Keratinocyte (primary cell): Measurements from ENCODE around the gene TMEM240.

Source experiments
- EZH2 ChIP-seq: IDR thresholded peaks from one replicate; pipeline ENCODE4 v1.6.1; 2012; ENCODE audit warnings: inconsistent platforms, mild to moderate bottlenecking, low read length, moderate library complexity
- TF ChIP-seq, protein P1 (sequence below), 3 experiments: IDR thresholded peaks in 1 of 3; conservative IDR thresholded peaks in 1 of 3; optimal IDR thresholded peaks in 1 of 3; 2 replicates in 2 of 3; 3 replicates in 1 of 3; pipeline versions ENCODE3 to v1.5.1; 2011; ENCODE audit warnings: low read length in 3 of 3, mild to moderate bottlenecking in 3 of 3, moderate library complexity in 2 of 3, control low read depth in 1 of 3, inconsistent platforms in 1 of 3; ENCODE audit not compliant: insufficient read depth in 2 of 3; ENCODE audit errors: extremely low read depth in 1 of 3

DNA sequence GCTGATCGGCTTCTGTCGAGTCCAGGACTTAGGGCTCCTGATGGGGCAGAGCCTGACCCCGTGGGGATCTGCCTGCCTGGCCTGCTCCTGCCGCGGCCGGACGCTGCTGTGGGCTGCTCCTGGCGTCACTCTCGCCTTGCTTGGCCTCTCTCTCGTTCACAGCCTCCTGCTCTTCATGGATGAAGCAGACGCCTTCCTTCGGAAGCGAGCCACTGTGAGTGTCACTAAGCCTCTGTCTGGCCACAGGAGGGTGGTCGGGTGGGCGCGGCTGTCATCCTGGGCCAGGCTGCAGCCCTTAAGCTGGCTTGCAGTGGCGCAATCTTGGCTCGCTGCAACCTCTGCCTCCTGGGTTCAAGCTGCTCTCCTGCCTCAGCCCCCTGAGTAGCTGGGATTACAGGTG lies 52.7 kb downstream of the TMEM240 start:
- TF ChIP-seq, protein P1, sequence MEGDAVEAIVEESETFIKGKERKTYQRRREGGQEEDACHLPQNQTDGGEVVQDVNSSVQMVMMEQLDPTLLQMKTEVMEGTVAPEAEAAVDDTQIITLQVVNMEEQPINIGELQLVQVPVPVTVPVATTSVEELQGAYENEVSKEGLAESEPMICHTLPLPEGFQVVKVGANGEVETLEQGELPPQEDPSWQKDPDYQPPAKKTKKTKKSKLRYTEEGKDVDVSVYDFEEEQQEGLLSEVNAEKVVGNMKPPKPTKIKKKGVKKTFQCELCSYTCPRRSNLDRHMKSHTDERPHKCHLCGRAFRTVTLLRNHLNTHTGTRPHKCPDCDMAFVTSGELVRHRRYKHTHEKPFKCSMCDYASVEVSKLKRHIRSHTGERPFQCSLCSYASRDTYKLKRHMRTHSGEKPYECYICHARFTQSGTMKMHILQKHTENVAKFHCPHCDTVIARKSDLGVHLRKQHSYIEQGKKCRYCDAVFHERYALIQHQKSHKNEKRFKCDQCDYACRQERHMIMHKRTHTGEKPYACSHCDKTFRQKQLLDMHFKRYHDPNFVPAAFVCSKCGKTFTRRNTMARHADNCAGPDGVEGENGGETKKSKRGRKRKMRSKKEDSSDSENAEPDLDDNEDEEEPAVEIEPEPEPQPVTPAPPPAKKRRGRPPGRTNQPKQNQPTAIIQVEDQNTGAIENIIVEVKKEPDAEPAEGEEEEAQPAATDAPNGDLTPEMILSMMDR (optimal IDR thresholded peaks at IDR 0.05 in 1 of 3, IDR thresholded peaks at IDR 0.05 in 1 of 3, conservative IDR thresholded peaks at IDR 0.05 in 1 of 3; ENCODE audit: extremely low read depth in 1 of 3, insufficient read depth in 2 of 3, low read length in 3 of 3), result no peak
- TF ChIP-seq EZH2, result no peak
